Measurements from ENCODE around the gene ATP8B3. TPM values are rescaled to one million over a fixed set of nuclear protein-coding genes. Genes with fewer than 3 reads are reported as not detected.

ATP8B3 gene
- polyA plus RNA-seq, 1 donor (not counting 4 experiments of a cell fraction or from before 2014, with no cell fraction given): 0.98 TPM

DNA sequence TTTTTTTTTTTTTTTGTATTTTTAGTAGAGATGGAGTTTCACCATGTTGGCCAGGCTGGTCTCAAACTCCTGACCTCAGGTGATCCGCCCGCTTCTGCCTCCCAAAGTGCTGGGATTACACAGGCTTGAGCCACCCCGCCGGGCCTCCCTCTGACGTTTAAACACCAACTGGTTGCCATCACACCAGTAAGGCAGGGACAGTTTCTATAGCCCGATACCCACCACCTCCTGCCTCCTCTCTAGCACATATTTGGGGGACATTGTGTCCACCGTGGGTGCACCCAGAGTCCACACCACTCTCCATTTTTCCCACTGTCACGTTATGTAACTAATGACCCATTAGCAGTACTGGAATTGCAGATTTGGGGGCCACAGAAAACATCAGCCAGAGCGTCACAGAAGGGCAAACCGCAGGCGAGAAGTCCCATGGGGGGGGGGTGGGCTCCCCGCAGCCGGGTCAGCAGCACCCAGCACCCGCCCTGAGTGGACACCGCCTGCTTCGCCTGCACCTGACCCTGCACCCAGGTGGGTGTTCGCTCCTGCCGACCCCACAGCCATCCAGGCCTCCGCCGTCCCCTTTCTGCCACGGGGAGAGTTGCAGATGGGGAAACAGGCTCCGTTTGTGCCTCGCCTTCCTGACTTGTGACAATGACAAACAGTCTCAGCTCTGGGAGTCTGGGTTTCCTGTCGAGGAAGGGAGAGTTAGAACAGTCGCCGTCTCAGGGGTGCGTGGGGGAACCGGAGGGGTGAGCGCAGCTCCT, 55.2 kb downstream of the ATP8B3 start:
- no peaks in the 10 kb centered on the region for H3K4me1 ChIP-seq (ENCODE audit: control insufficient read depth, extremely low read depth, insufficient read depth, low read length)
- no peak overlapping the region for H3K9ac ChIP-seq (ENCODE audit: control insufficient read depth, extremely low read depth, insufficient read depth, low read length)
- no peaks in the 10 kb centered on the region for H3K36me3 ChIP-seq (ENCODE audit: control insufficient read depth in 2 of 2, extremely low read depth in 1 of 2, insufficient read depth in 2 of 2, low read length in 2 of 2)
- H3K4me3 ChIP-seq (ENCODE audit: control insufficient read depth in 2 of 3, extremely low read depth in 1 of 3, insufficient read depth in 2 of 3, low read depth in 1 of 3, low read length in 3 of 3): no peak overlapping the region
- H3K4me2 ChIP-seq (ENCODE audit: control insufficient read depth, extremely low read depth, insufficient read depth, low read depth, low read length): no peak overlapping the region
- no peak overlapping the region for H3K27ac ChIP-seq (ENCODE audit: control insufficient read depth, insufficient read depth, low read length)
- H3K9me3 ChIP-seq (ENCODE audit: control insufficient read depth, low read depth, low read length): no peaks in the 10 kb centered on the region
- no peak overlapping the region for H2AFZ ChIP-seq (ENCODE audit: control insufficient read depth, low read length)
- dilution Hi-C loops (cut with MboI; ENCODE audit: extremely low pct_ligation_motif_present, low sequenced_read_pairs): no loop called here
- TF ChIP-seq, protein P1, sequence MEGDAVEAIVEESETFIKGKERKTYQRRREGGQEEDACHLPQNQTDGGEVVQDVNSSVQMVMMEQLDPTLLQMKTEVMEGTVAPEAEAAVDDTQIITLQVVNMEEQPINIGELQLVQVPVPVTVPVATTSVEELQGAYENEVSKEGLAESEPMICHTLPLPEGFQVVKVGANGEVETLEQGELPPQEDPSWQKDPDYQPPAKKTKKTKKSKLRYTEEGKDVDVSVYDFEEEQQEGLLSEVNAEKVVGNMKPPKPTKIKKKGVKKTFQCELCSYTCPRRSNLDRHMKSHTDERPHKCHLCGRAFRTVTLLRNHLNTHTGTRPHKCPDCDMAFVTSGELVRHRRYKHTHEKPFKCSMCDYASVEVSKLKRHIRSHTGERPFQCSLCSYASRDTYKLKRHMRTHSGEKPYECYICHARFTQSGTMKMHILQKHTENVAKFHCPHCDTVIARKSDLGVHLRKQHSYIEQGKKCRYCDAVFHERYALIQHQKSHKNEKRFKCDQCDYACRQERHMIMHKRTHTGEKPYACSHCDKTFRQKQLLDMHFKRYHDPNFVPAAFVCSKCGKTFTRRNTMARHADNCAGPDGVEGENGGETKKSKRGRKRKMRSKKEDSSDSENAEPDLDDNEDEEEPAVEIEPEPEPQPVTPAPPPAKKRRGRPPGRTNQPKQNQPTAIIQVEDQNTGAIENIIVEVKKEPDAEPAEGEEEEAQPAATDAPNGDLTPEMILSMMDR (optimal IDR thresholded peaks at IDR 0.05 in 1 of 3, IDR thresholded peaks at IDR 0.05 in 1 of 3, conservative IDR thresholded peaks at IDR 0.05 in 1 of 3; ENCODE audit: extremely low read depth in 1 of 3, insufficient read depth in 2 of 3, low read length in 3 of 3): no peak
- TF ChIP-seq EZH2 (IDR thresholded peaks at IDR 0.05; ENCODE audit: low read length): no peak
- no peaks in the 10 kb centered on the region for H3K79me2 ChIP-seq (ENCODE audit: control insufficient read depth, insufficient read depth, low read length)
- FAIRE-seq (no peak), DNase-seq (ENCODE audit: low read depth, low spot score) (no peak)
- H3K27me3 ChIP-seq (ENCODE audit: control insufficient read depth, extremely low read depth, insufficient read depth, low read length): peaks cover 86% of the 10 kb centered on the region
- no peaks in the 10 kb centered on the region for H3K9me1 ChIP-seq (ENCODE audit: control insufficient read depth, extremely low read depth, insufficient read depth, low read length)
- H4K20me1 ChIP-seq (ENCODE audit: control insufficient read depth, extremely low read depth, insufficient read depth, low read length): no peaks in the 10 kb centered on the region

DNA sequence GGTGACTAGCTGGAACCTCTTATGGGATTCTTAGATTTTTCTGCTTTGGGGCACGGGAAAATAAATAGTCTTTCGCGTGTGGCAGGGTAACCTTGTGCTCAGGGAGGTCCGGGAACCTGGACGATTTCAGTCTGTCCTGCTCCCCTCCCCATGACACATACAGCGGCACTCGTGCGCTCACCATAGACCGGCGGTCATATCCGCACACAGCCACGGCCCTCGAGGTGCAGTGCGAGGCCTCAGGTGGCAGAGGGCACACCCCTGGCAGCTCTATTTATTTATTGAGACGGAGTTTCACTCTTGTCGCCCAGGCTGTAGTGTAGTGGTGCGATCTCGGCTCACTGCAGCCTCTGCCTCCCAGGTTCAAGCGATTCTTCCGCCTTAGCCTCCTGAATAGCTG, 55.8 kb downstream of the ATP8B3 start:
- Histone ChIP-seq H3K36me3 (ENCODE audit: control insufficient read depth in 2 of 2, extremely low read depth in 1 of 2, insufficient read depth in 2 of 2, low read length in 2 of 2) (no peaks in the 10 kb centered on the region), H3K9me3 (ENCODE audit: control insufficient read depth, low read depth, low read length) (no peaks in the 10 kb centered on the region), H3K27ac (ENCODE audit: control insufficient read depth, insufficient read depth, low read length) (no peak overlapping the region), H2AFZ (ENCODE audit: control insufficient read depth, low read length) (no peak overlapping the region), H3K4me2 (ENCODE audit: control insufficient read depth, extremely low read depth, insufficient read depth, low read depth, low read length) (no peak overlapping the region), H3K4me3 (ENCODE audit: control insufficient read depth in 2 of 3, extremely low read depth in 1 of 3, insufficient read depth in 2 of 3, low read depth in 1 of 3, low read length in 3 of 3) (no peak overlapping the region), H3K27me3 (ENCODE audit: control insufficient read depth, extremely low read depth, insufficient read depth, low read length) (peaks cover 86% of the 10 kb centered on the region), H3K4me1 (ENCODE audit: control insufficient read depth, extremely low read depth, insufficient read depth, low read length) (no peaks in the 10 kb centered on the region), H3K9me1 (ENCODE audit: control insufficient read depth, extremely low read depth, insufficient read depth, low read length) (no peaks in the 10 kb centered on the region), H3K9ac (ENCODE audit: control insufficient read depth, extremely low read depth, insufficient read depth, low read length) (no peak overlapping the region), H4K20me1 (ENCODE audit: control insufficient read depth, extremely low read depth, insufficient read depth, low read length) (no peaks in the 10 kb centered on the region), H3K79me2 (ENCODE audit: control insufficient read depth, insufficient read depth, low read length) (no peaks in the 10 kb centered on the region)
- FAIRE-seq: no peak
- no peak for DNase-seq (ENCODE audit: low read depth, low spot score)
- dilution Hi-C loops (cut with MboI; ENCODE audit: extremely low pct_ligation_motif_present, low sequenced_read_pairs): no loop called here
- no peak for TF ChIP-seq EZH2 (IDR thresholded peaks at IDR 0.05; ENCODE audit: low read length)
- TF ChIP-seq, protein P1 (optimal IDR thresholded peaks at IDR 0.05 in 1 of 3, IDR thresholded peaks at IDR 0.05 in 1 of 3, conservative IDR thresholded peaks at IDR 0.05 in 1 of 3; ENCODE audit: extremely low read depth in 1 of 3, insufficient read depth in 2 of 3, low read length in 3 of 3): no peak
